OCI-LY1 (cell line): ENCODE data around the gene CIC.

Source experiments
- CTCF ChIP-seq: fragments of 200-600 bp; sonication (generic), shearing (Covaris generic); IDR thresholded peaks from 2 replicates; pipeline ENCODE4 v1.5.1; 2017; ENCODE audit warnings: mild to moderate bottlenecking, antibody characterized with exemption, low read length, moderate library complexity, mixed read lengths
- EZH2 ChIP-seq: fragments of 200-600 bp; sonication (generic), shearing (Covaris generic); IDR thresholded peaks from 2 replicates; pipeline ENCODE4 v1.8.0; 2017; ENCODE audit warnings: borderline replicate concordance, mixed run types, mild to moderate bottlenecking, antibody characterized with exemption, low read length, moderate library complexity, mixed read lengths

- TF ChIP-seq CTCF: no peak
- no peak for TF ChIP-seq EZH2
Measured at GRCh38 chr19:42306646-42307045, 37.6 kb downstream of the CIC start.
